Left renal cortex interstitium (tissue), 4 donors: ENCODE results near the gene IL1R2. TPM values are rescaled to one million over a fixed set of nuclear protein-coding genes. Genes with fewer than 3 reads are reported as not detected.
"Not testable (repeated sequence)": the region's sequence is repeated elsewhere in the genome, so short reads cannot be mapped to it uniquely, and the experiment has no call there.

ENCODE experiments used
- DNase-seq, 4 donors: peaks; one replicate each; pipeline ENCODE4 v3.0.0-alpha.2; 2013; ENCODE audit warnings: low read depth in 4 of 4, low spot score in 2 of 4, missing footprints in 1 of 4
- polyA plus RNA-seq, 4 donors: library from polyadenylated mRNA; unstranded; fragments of 120-200 nt; gene quantifications; one replicate each; pipeline ENCODE4 v1.2.1, GENCODE V29; 2013; ENCODE audit not compliant: insufficient read length in 4 of 4

Gene IL1R2
- polyA plus RNA-seq, 4 donors: 0.27 to 0.59 (median 0.46) TPM

- DNase-seq: no peak
Measured at GRCh38 chr2:101995804-101996203, 4.0 kb downstream of the IL1R2 start.

- no peak for DNase-seq
Measured at GRCh38 chr2:101998556-101998895, 6.8 kb downstream of the IL1R2 start.

GRCh38 chr2:101998896-101999789 is 7.4 kb downstream of the IL1R2 start:
- no peak for DNase-seq

- no peak for DNase-seq
Measured at GRCh38 chr2:102000012-102000411, 8.3 kb downstream of the IL1R2 start.

- DNase-seq: no peak
Measured at GRCh38 chr2:102000813-102001766, 9.3 kb downstream of the IL1R2 start.

- no peak for DNase-seq
Measured at GRCh38 chr2:102001767-102002142, 10.0 kb downstream of the IL1R2 start.

- no peak for DNase-seq
Measured at GRCh38 chr2:102002228-102002627, 10.5 kb downstream of the IL1R2 start.

GRCh38 chr2:102002909-102003308 is 11.1 kb downstream of the IL1R2 start:
- DNase-seq: not testable (repeated sequence)

GRCh38 chr2:102003696-102004095 is 11.9 kb downstream of the IL1R2 start:
- no peak for DNase-seq

- DNase-seq: no peak
Measured at GRCh38 chr2:102004581-102004980, 12.8 kb downstream of the IL1R2 start.

GRCh38 chr2:102005449-102005848 is 13.7 kb downstream of the IL1R2 start:
- DNase-seq: no peak

GRCh38 chr2:102005989-102006885 is 14.5 kb downstream of the IL1R2 start:
- DNase-seq: no peak

GRCh38 chr2:102006886-102007278 is 15.1 kb downstream of the IL1R2 start:
- DNase-seq: no peak

GRCh38 chr2:102008490-102008889 is 16.7 kb downstream of the IL1R2 start:
- no peak for DNase-seq

GRCh38 chr2:102009557-102009956 is 17.8 kb downstream of the IL1R2 start:
- no peak for DNase-seq

GRCh38 chr2:102010902-102011301 is 19.1 kb downstream of the IL1R2 start:
- no peak for DNase-seq

- no peak for DNase-seq
Measured at GRCh38 chr2:102012061-102012614, 20.4 kb downstream of the IL1R2 start.

- DNase-seq: no peak
Measured at GRCh38 chr2:102013206-102014040, 21.7 kb downstream of the IL1R2 start.

- DNase-seq: no peak
Measured at GRCh38 chr2:102014041-102014345, 22.2 kb downstream of the IL1R2 start.

GRCh38 chr2:102015399-102015798 is 23.6 kb downstream of the IL1R2 start:
- DNase-seq: no peak
